Bronchial epithelial cell (primary cell): ENCODE measurements around the gene MAST4. TPM values are rescaled to one million over a fixed set of nuclear protein-coding genes. Genes with fewer than 3 reads are reported as not detected.

ENCODE experiments used
- DNase-seq: peaks from one replicate; pipeline ENCODE4 v3.0.0-alpha.2; 2010; ENCODE audit warnings: low read depth
- FAIRE-seq: peaks from 2 replicates; lab custom pipeline; 2011; peaks lifted over from hg19 to GRCh38; lab: Jason Lieb, UNC
- H3K27me3 ChIP-seq: 2 replicates; pipeline ENCODE4 v1.5.1; 2011; ENCODE audit warnings: low read length; ENCODE audit not compliant: control insufficient read depth, insufficient read depth
- H3K36me3 ChIP-seq: 2 replicates; pipeline ENCODE4 v1.5.1; 2011; ENCODE audit warnings: low read length; ENCODE audit not compliant: control insufficient read depth, insufficient read depth
- H3K4me3 ChIP-seq: 2 replicates; pipeline ENCODE4 v1.5.1; 2011; ENCODE audit warnings: mild to moderate bottlenecking, low read depth, low read length, control low read depth
- total RNA-seq: library from RNA; depleted of rRNA; stranded (reverse); fragments of >200 nt; gene quantifications from 2 replicates; pipeline ENCODE4 v1.2.1, GENCODE V29; 2014
- TF ChIP-seq, protein P1 (sequence below): IDR thresholded peaks from 2 replicates; pipeline ENCODE4 v1.5.1; 2011; ENCODE audit warnings: mild to moderate bottlenecking, moderate library complexity, low read length, control low read depth, inconsistent platforms; ENCODE audit not compliant: insufficient read depth, severe bottlenecking

MAST4 gene
- total RNA-seq, 1 donor from 2014 or later: 10.3 TPM

DNA sequence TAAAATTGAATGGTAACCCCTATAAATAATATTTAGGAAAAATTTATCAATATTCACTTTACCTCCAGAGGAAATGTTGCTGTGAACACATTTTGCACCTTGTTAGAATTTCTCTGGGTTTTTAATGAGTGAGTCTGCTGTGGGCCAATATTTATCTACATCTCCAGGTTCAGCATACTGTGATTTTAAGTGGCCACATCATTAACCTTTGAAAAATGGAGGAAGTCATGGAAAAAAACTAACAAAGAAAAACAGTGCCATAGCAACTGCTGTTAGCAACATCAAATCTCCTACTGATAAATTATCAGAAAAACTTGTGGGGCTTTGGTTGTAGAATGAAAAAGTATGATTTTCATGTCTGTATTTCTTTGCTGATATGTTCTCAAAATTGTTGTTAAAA lies 545.5 kb downstream of the MAST4 start:
- H3K4me3 ChIP-seq: no peak overlapping the region
- FAIRE-seq (no peak), DNase-seq (no peak)
- TF ChIP-seq, protein P1, sequence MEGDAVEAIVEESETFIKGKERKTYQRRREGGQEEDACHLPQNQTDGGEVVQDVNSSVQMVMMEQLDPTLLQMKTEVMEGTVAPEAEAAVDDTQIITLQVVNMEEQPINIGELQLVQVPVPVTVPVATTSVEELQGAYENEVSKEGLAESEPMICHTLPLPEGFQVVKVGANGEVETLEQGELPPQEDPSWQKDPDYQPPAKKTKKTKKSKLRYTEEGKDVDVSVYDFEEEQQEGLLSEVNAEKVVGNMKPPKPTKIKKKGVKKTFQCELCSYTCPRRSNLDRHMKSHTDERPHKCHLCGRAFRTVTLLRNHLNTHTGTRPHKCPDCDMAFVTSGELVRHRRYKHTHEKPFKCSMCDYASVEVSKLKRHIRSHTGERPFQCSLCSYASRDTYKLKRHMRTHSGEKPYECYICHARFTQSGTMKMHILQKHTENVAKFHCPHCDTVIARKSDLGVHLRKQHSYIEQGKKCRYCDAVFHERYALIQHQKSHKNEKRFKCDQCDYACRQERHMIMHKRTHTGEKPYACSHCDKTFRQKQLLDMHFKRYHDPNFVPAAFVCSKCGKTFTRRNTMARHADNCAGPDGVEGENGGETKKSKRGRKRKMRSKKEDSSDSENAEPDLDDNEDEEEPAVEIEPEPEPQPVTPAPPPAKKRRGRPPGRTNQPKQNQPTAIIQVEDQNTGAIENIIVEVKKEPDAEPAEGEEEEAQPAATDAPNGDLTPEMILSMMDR: no peak
- H3K36me3 ChIP-seq: peaks cover 35% of the 10 kb centered on the region
- no peaks in the 10 kb centered on the region for H3K27me3 ChIP-seq

DNA sequence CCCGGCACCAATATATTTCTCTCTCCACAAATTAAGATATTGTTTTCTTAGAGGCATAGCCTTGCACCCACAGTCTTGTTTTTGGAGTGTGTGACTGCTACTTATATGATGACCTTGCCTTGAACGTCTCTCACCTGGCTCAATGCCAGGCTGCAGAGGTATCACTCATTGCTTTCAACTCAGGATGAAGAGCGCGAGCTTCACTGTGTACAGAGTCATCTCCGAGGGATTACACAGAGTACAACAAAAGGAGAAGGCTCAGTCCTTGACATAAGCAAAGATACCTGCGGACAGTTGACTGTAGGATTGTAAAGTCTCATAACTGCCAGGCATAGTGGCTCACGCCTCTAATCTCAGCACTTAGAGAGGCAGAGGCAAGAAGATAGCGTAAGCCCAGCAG lies 546.6 kb downstream of the MAST4 start:
- no peak for DNase-seq
- no peak for FAIRE-seq
- Histone ChIP-seq H3K27me3 (no peaks in the 10 kb centered on the region), H3K4me3 (no peak overlapping the region), H3K36me3 (peaks cover 33% of the 10 kb centered on the region)
- TF ChIP-seq, protein P1: no peak

DNA sequence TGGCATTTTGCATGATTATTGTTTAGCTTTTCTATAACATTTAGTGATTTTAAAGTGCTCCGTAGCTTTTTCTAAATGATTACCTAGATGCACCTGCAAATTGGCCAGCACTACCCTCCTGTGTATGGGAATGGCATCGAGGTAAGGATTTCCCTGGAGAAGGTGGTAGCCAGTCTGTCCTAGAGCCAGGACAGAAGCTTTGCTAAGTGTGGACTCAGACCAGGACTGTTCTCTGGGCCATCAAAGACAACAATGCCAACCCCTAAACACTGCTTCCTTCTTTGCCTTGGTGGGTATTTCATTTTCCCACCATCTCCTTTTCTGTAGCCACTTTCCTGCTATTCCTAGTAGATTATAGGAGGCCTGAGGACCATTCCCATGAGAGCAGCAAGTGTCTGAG lies 547.4 kb downstream of the MAST4 start:
- H3K4me3 ChIP-seq: no peak overlapping the region
- no peaks in the 10 kb centered on the region for H3K27me3 ChIP-seq
- FAIRE-seq: no peak
- peaks cover 35% of the 10 kb centered on the region for H3K36me3 ChIP-seq
- DNase-seq: no peak
- TF ChIP-seq, protein P1: no peak

DNA sequence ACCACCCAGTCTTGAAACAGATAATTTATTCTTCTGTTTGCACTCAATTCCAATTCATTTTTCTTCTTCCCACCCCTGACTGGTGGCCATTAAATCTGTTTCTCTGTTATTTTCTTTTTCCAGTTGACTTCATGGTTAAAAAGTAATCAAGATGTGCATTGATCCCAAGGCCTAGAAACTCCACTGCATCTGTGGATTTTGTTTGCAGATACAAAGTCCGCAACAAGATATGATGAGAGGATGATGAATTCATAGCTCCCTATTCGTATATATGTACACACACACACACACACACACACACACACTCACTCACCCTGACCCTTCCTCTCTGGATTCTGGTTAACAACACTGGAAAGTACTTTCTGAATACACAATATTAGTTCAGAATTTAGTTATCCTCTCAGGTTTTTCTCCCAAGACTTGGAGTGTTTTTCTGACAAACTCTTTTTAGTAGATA lies 548.0 kb downstream of the MAST4 start:
- TF ChIP-seq, protein P1: no peak
- H3K4me3 ChIP-seq: no peak overlapping the region
- H3K36me3 ChIP-seq: peaks cover 34% of the 10 kb centered on the region
- no peaks in the 10 kb centered on the region for H3K27me3 ChIP-seq
- no peak for FAIRE-seq
- no peak for DNase-seq

DNA sequence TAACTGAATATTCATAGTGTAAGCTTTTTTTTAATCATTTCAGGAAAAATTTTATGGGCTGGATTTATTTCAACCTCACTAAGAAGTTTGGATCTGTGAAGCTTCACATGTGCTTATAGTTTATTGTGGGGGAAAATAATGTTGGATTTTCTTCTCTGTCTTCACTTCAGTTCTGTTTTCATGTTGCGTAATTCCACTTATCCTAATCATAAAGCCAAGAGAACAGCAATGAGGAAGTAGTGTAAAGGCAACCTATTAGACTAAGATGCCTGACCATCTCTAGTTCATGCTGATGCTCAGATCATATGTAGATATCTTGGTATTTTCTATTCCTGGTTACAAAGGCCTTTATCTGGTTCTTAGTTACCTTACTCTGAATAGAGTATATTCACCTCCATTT lies 550.4 kb downstream of the MAST4 start:
- no peaks in the 10 kb centered on the region for H3K27me3 ChIP-seq
- H3K4me3 ChIP-seq: no peak overlapping the region
- TF ChIP-seq, protein P1: no peak
- DNase-seq (no peak), FAIRE-seq (no peak)
- H3K36me3 ChIP-seq: peaks cover 42% of the 10 kb centered on the region

DNA sequence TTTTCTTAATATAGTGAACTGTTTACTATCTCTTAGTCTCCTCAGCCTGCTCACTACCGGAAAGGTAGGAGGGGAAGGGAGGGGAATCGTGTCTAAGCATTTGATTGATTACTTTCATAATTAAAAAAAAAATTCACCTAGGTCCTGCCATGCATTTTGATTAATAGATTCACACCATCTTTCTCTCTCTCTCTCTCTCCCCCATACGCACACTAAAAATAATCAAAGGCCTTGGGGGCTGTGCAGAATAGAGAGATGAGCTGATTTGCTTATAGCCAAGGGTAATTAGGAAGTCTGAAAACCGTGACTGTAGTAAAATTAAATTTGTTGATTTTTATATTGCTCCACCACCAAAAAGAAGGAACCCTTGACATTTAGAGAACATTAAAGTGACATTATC lies 550.8 kb downstream of the MAST4 start:
- TF ChIP-seq, protein P1: no peak
- peaks cover 41% of the 10 kb centered on the region for H3K36me3 ChIP-seq
- no peaks in the 10 kb centered on the region for H3K27me3 ChIP-seq
- no peak overlapping the region for H3K4me3 ChIP-seq
- FAIRE-seq: no peak
- no peak for DNase-seq
